HG03066 (cell line): ENCODE measurements around the gene ELK3.

Experiments used
- ATAC-seq: cut with Tn5 transposase; IDR thresholded peaks from one replicate; pipeline ENCODE4 v1.9.1; 2021; ENCODE audit warnings: low read depth; ENCODE audit not compliant: unreplicated experiment

The ELK3 gene

DNA sequence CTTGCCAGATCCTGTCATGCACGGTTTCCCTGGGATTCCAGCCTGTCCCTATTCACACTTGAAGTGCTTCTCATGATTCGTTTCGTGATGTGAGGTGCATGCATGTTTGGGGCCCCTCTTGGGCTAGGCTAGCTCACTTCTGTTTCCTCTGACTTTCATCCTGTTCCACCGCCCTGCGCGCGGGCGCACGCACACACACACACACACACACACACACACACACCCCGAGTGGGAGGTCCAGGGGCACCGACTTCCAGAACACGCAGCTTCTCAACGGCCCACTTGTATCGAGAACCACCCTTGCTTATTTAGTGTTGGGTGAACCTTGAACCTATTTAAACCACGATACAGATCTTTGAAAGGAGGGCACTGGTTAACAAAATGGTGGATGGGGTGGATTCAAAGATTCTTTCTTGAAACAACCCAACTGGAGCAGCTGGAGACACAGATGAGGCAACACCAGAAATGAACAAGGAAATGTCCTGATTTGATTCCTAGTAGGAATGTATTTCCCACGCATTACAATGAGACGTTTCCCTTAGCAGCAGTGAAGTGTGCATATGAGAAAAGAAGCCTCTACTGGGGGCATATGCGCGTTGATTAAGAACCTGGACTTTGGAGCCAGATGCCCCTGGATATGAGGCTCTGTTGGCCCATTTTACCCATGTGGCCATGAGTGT lies 16.3 kb downstream of the ELK3 start:
- no peak for ATAC-seq

- no peak for ATAC-seq
Observed at GRCh38 chr12:96211988-96212387, 17.8 kb downstream of the ELK3 start.

DNA sequence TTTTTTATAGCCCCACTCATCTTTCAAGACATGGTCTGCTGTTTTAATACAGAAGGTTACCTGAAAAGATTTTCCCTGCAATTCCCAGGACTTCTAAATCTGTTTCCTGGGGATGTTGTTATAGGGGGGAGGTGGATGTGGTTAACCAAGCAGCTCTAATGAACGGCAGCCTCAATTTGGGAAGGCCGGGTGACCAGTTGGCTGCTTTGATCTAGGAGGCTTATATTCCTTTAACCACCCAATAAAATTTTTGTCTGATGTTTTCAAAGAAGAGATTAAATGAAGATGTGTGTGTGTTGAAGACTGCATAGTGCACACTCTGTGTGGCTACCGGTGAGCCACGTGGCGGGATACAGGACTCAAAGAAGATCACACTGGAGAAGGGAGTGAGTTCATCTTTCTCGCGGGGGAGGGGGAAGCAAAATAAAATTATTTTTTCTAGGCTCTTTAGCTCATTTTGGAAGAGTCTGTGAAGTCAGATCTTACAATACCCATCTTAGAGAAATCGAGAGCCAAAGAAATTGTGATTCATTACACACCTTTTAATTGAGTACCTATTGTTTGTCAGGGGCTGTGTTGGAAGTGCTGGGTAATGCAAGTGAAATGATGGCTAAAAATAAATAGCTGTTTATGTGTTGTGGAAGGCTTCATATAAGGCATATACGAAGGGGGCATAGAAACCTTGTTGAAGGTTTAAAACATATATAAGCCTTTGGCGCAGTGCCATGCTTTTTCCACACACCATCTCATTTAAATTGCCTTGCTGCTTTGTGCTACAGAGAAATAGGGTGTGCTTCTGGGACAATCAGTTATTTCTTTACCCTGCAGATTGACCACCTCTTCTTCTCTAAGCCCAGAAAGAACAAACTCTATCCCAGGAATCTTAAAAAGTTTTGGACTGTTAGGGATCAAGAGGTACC lies 18.5 kb downstream of the ELK3 start:
- ATAC-seq: no peak

DNA sequence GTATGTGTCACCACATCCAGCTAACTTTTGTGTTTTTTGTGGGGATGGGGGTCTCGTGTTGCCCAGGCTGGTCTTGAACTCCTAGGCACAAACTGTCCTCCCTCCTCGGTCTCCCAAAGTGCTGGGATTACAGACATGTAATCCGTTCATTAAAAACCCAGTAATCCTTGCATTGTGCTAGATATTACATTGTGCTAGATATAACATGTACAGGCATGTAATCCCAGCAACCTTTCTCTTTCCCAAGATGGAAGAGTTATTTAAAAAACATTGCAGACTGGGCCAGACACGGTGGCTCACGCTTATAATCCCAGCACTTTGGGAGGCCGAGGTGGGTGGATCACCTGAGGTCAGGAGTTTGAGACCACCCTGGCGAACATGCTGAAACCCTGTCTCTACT lies 19.7 kb downstream of the ELK3 start:
- ATAC-seq: no peak

GRCh38 chr12:96215919-96216273 lies 21.7 kb downstream of the ELK3 start:
- ATAC-seq: no peak

DNA sequence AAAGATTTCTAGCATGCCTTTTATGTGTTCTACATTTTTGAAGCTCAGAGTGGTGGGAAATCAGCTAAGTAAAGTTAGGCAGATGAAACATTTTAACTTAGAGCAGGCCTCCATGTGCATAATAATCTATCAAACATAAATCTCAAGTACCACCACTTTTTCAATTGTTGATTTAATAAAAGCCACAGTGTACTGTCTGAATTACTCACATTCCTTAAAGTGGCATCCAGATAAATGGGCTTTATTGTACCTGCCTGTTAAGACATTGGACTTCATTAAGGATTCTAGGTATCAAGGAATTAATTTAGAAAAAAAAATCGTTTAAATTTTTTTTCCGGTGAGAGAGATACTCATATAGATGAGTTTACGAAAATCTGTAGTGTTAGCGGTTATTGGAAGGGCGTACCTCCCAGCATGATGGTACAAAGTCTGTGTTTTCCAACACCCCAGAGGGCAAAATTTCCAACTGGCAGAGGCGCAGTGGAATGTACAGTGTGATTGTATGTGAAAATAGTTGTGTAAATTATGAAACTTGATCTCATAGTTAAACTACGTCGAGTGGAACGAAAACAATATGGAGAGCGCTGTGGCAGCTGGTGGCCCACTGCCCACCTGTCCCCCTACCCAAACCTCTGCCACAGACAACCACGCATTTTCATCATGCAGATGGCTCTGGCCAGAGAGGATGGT lies 25.0 kb downstream of the ELK3 start:
- no peak for ATAC-seq

DNA sequence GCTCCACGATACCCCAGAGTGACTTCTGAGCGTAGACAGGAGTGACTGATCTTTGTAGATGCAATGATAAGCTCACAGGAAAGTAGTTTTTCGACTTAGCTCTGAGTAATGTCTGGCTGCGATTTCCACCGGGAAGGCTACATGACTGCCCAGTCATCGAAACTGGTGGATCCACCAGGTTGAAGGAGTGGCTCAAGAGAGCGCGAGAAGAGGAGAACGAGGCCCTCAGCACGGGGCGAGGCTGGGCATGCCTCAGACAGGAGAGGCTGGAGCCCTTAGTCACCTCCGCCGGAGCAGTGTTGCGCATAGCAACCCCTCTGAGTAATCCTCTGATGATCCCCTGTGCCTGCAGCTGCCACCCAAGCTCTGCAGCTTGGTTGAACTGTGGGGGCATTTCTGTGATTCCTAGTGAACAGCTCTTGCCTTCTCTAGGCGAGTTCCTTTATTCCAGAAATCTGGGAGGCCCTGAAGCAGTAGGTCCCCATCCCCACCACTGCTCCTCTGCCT lies 25.6 kb downstream of the ELK3 start:
- no peak for ATAC-seq

GRCh38 chr12:96220902-96221301 lies 26.7 kb downstream of the ELK3 start:
- ATAC-seq: no peak

GRCh38 chr12:96221391-96221790 lies 27.2 kb downstream of the ELK3 start:
- no peak for ATAC-seq

DNA sequence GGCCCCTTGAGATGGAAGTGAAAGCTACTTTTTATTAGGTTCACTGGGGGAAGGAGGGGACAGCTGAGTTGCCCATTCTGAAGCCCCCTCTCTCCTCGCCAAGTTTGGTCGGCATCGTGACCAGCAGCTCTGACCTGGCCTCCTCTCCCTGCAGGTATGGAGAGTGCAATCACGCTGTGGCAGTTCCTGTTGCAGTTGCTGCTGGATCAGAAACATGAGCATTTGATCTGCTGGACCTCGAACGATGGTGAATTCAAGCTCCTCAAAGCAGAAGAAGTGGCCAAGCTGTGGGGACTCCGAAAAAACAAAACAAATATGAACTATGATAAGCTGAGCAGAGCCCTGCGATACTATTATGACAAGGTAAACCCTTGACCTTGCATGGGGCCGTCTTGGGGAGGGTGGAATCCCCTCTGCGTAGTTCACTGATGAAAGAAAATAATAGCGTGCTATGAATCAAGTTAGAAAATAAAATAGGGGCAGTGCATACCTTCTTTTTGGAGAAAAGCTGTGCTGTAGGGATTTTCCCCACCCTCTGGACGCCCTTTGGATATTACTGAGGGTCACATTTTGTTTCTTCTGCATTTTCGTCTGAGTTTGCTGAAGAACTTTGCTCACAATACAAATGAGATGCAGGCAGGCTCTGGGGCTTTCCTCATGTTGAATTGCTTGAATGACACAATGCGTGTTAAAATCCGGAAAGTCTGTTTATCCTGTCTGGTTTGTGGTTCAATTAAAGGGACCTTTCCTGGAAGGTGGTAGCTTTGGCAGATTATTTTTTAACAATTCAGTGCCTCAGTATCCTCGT lies 29.4 kb downstream of the ELK3 start:
- ATAC-seq: no peak

- ATAC-seq: no peak
Observed at GRCh38 chr12:96224219-96224615, 30.0 kb downstream of the ELK3 start.

GRCh38 chr12:96225044-96225855 lies 31.1 kb downstream of the ELK3 start:
- no peak for ATAC-seq

DNA sequence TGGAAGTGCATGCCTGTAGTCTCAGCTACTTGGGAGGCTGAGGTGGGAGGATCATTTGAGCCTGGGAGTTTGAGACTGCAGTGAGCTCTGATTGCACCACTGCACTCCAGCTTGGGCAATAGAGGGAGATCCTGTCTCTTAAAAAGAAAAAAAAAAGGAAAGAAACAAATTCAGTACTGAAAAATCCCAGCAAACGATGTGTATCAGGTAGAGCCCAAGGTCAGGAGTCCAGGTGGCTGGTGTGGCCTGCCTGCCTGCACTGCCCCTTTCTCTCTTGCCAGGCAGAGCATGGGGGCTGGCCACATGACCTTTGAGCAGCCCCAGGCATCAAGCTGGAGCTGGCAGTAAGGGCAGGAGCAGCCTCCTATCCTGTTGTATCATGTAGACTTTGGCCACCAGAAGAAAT lies 31.8 kb downstream of the ELK3 start:
- ATAC-seq: no peak

DNA sequence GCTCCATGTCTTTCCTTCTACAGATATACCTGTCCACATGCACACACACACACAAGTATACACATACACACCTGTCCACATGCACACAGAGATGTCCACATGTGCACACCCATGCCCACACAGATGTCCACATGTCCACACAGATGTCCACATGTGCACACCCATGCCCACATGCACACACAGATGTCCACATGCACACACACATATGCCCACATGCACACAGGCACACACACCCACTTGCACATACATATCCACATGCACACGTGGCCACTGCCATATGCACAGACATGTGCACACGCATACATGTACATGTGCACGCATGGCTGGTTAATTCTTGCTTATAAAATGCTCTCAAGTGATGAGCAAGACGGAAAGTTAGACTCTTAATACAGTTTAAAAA lies 32.2 kb downstream of the ELK3 start:
- ATAC-seq: no peak

DNA sequence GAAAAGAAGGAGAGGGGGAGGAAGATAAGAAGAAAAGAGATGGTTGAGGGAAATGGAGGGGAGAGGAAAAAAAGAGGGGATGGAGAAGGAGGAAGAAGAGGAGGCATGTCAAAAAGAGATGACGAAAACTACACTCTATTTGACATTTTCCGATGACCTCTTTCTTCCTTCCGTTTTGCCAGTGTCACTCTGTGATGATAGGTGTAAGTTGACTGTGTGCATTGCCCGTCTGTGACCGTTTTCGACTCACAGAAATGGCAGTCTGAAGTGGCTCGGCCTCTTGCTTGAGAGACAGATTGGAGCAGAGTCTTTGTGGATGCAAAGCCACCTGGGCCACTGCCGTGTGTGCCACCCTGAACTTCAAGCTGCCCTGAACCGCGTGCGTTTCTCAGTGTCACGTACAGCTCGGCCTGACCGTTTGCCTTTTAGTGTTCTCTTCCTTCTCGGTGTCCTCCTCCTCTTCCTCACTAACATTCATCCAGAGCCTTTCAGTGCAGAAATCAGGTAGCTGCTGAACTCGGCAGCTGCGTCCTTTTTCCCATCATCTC lies 32.7 kb downstream of the ELK3 start:
- no peak for ATAC-seq

GRCh38 chr12:96227365-96228106 lies 33.4 kb downstream of the ELK3 start:
- ATAC-seq: no peak

- no peak for ATAC-seq
Observed at GRCh38 chr12:96228566-96229248, 34.5 kb downstream of the ELK3 start.

DNA sequence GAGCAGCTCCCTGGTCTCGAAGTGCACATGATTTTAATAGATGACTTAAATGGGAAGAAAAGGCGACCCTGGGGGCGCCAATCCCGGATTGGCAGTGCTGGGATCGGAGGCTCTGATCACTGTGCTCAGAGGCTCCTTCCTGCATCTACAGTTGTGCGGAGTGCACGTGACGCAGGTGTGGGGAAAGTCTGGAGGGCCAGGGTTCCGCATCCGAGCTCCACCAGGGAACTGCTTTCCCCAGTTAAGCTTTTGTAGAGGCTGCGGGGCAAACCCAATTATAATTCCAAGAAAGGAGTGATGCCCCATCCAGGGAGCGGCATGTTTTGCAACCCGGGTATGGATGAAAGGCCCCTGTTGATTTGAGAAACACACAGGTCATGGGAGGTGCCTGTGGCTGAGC lies 36.5 kb downstream of the ELK3 start:
- ATAC-seq: no peak
